ENCODE measurements around the gene ZSWIM1.

The ZSWIM1 gene

DNA sequence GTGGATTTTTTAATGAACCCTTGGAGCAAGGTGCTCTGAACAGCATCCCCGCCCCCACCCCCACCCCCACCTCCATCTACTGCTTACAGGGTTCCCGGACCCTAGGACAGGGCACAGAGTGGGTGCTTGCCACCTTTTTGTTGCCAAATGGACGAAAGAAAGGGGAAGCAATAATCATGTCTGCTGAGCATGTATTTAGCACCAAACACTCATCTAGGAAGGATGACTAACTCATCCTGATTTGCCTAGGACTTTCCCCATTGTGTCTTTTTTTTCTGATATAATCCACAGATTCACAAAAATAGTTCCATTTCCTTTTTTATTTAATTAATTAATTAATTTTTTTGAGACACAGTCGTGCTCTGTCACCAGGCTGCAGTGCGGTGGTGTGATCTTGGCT lies 32.1 kb downstream of the ZSWIM1 start:
- no peak overlapping the region for H3K4me3 ChIP-seq (ENCODE audit: low read length)
- H3K9ac ChIP-seq (ENCODE audit: low read length): no peak overlapping the region
- TF ChIP-seq, protein P1, sequence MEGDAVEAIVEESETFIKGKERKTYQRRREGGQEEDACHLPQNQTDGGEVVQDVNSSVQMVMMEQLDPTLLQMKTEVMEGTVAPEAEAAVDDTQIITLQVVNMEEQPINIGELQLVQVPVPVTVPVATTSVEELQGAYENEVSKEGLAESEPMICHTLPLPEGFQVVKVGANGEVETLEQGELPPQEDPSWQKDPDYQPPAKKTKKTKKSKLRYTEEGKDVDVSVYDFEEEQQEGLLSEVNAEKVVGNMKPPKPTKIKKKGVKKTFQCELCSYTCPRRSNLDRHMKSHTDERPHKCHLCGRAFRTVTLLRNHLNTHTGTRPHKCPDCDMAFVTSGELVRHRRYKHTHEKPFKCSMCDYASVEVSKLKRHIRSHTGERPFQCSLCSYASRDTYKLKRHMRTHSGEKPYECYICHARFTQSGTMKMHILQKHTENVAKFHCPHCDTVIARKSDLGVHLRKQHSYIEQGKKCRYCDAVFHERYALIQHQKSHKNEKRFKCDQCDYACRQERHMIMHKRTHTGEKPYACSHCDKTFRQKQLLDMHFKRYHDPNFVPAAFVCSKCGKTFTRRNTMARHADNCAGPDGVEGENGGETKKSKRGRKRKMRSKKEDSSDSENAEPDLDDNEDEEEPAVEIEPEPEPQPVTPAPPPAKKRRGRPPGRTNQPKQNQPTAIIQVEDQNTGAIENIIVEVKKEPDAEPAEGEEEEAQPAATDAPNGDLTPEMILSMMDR (IDR thresholded peaks at IDR 0.05; ENCODE audit: low read length): no peak
- no peak for TF ChIP-seq EZH2 (optimal IDR thresholded peaks at IDR 0.05; ENCODE audit: low read depth, low read length)
- TF ChIP-seq EZH2phosphoT487 (IDR thresholded peaks at IDR 0.05; ENCODE audit: low read length): no peak
- no peak overlapping the region for H3K27ac ChIP-seq (ENCODE audit: low read length)
- no peaks in the 10 kb centered on the region for H3F3A ChIP-seq (ENCODE audit: insufficient read depth, low read length)
- peaks cover 3% of the 10 kb centered on the region; the same call in 1 of the 2 replicates for H3K4me1 ChIP-seq (ENCODE audit: low read length)
- no peak overlapping the region for H2AFZ ChIP-seq (ENCODE audit: low read length)
- H3K9me2 ChIP-seq (replicated peaks; ENCODE audit: insufficient read depth, low read length): no peaks in the 10 kb centered on the region
- H3K9me3 ChIP-seq (replicated peaks; ENCODE audit: insufficient read depth, low read length): no peaks in the 10 kb centered on the region
- no peaks in the 10 kb centered on the region for H3K79me2 ChIP-seq (ENCODE audit: low read length)
- H3K36me3 ChIP-seq (replicated peaks; ENCODE audit: insufficient read depth, low read length): no peaks in the 10 kb centered on the region
- no peak for DNase-seq
- H4K20me1 ChIP-seq (ENCODE audit: insufficient read depth, low read length): no peaks in the 10 kb centered on the region
- H3K27me3 ChIP-seq (replicated peaks; ENCODE audit: insufficient read depth, low read length): peaks cover 14% of the 10 kb centered on the region; the same call in 1 of the 2 replicates
- no peak overlapping the region for H3K4me2 ChIP-seq (ENCODE audit: low read depth, low read length)

DNA sequence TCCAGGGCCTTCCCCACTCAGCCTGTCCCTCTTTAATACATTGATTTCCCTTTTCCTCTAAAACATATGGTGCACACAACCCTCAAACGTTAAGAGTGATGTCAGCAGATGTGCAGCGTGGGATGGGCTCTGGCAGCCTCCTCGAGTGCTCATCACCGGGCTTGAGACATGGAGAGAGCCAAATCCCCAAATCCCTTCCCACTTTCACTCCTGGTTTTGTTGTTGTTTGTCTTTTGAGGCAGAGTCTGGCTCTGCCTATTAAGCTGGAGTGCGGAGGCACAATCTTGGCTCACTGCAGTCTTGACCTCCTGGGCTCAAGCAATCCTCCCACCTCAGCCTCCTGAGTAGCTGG lies 36.7 kb downstream of the ZSWIM1 start:
- H3F3A ChIP-seq (ENCODE audit: insufficient read depth, low read length): no peaks in the 10 kb centered on the region
- no peak overlapping the region for H3K27ac ChIP-seq (ENCODE audit: low read length)
- H3K4me3 ChIP-seq (ENCODE audit: low read length): no peak overlapping the region
- H3K36me3 ChIP-seq (replicated peaks; ENCODE audit: insufficient read depth, low read length): no peaks in the 10 kb centered on the region
- no peaks in the 10 kb centered on the region for H3K4me1 ChIP-seq (ENCODE audit: low read length)
- H3K79me2 ChIP-seq (ENCODE audit: low read length): no peaks in the 10 kb centered on the region
- H2AFZ ChIP-seq (ENCODE audit: low read length): no peak overlapping the region
- H3K4me2 ChIP-seq (ENCODE audit: low read depth, low read length): no peak overlapping the region
- H3K27me3 ChIP-seq (replicated peaks; ENCODE audit: insufficient read depth, low read length): no peaks in the 10 kb centered on the region
- no peak overlapping the region for H3K9ac ChIP-seq (ENCODE audit: low read length)
- no peaks in the 10 kb centered on the region for H4K20me1 ChIP-seq (ENCODE audit: insufficient read depth, low read length)
- no peaks in the 10 kb centered on the region for H3K9me2 ChIP-seq (replicated peaks; ENCODE audit: insufficient read depth, low read length)
- no peaks in the 10 kb centered on the region for H3K9me3 ChIP-seq (replicated peaks; ENCODE audit: insufficient read depth, low read length)
- no peak for DNase-seq
- TF ChIP-seq EZH2phosphoT487 (IDR thresholded peaks at IDR 0.05; ENCODE audit: low read length): no peak
- TF ChIP-seq EZH2 (optimal IDR thresholded peaks at IDR 0.05; ENCODE audit: low read depth, low read length): no peak
- TF ChIP-seq, protein P1 (IDR thresholded peaks at IDR 0.05; ENCODE audit: low read length): no peak

DNA sequence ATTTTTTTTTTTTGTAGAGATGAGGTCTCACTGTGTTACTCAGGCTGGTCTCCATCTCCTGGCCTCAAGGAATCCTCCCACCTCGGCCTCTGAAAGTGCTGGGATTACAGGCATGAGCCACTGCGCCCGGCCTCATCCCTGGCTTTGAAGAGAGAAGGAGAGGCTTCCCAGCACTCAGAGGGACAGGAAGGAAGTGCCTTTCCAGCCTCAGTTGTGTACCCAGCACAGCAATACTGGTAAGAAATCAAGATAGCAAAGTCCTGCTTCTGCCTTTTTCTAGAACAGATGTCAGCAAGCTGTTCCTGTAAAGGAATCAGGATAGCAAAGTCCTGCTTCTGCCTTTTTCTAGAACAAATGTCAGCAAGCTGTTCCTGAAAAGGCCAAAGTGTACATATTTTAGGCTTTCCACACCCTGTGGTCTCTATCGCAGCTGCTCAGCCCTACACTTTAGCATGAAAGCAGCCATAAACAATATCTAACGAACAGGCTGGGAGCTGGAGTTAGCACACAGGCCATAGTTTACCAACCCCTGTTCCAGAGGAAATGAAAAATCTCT lies 37.2 kb downstream of the ZSWIM1 start:
- H3F3A ChIP-seq (ENCODE audit: insufficient read depth, low read length): no peaks in the 10 kb centered on the region
- no peaks in the 10 kb centered on the region for H3K4me1 ChIP-seq (ENCODE audit: low read length)
- DNase-seq: no peak
- TF ChIP-seq EZH2phosphoT487 (IDR thresholded peaks at IDR 0.05; ENCODE audit: low read length) (no peak), EZH2 (optimal IDR thresholded peaks at IDR 0.05; ENCODE audit: low read depth, low read length) (no peak)
- TF ChIP-seq, protein P1 (IDR thresholded peaks at IDR 0.05; ENCODE audit: low read length): no peak
- H3K27me3 ChIP-seq (replicated peaks; ENCODE audit: insufficient read depth, low read length): no peaks in the 10 kb centered on the region
- H3K9ac ChIP-seq (ENCODE audit: low read length): no peak overlapping the region
- no peak overlapping the region for H2AFZ ChIP-seq (ENCODE audit: low read length)
- no peaks in the 10 kb centered on the region for H3K9me3 ChIP-seq (replicated peaks; ENCODE audit: insufficient read depth, low read length)
- H3K36me3 ChIP-seq (replicated peaks; ENCODE audit: insufficient read depth, low read length): no peaks in the 10 kb centered on the region
- H3K79me2 ChIP-seq (ENCODE audit: low read length): no peaks in the 10 kb centered on the region
- no peak overlapping the region for H3K27ac ChIP-seq (ENCODE audit: low read length)
- H4K20me1 ChIP-seq (ENCODE audit: insufficient read depth, low read length): no peaks in the 10 kb centered on the region
- no peak overlapping the region for H3K4me3 ChIP-seq (ENCODE audit: low read length)
- no peak overlapping the region for H3K4me2 ChIP-seq (ENCODE audit: low read depth, low read length)
- H3K9me2 ChIP-seq (replicated peaks; ENCODE audit: insufficient read depth, low read length): no peaks in the 10 kb centered on the region
